PFSK-1 (cell line): ENCODE data around the gene DGKG.

ENCODE experiments used
- POLR2AphosphoS5 ChIP-seq: IDR thresholded peaks from 2 replicates; pipeline ENCODE4 v1.6.1; 2012; ENCODE audit warnings: low read depth, mild to moderate bottlenecking, control low read depth, low read length, moderate library complexity
- TF ChIP-seq, protein P1 (sequence below), 2 experiments: IDR thresholded peaks; 2 replicates each; pipeline versions ENCODE4 v1.6.1 to v1.8.0; 2011 to 2012; ENCODE audit warnings: low read depth in 2 of 2, low read length in 2 of 2, control low read depth in 1 of 2, inconsistent platforms in 1 of 2, mild to moderate bottlenecking in 1 of 2, moderate library complexity in 1 of 2; ENCODE audit not compliant: insufficient read depth in 1 of 2

DNA sequence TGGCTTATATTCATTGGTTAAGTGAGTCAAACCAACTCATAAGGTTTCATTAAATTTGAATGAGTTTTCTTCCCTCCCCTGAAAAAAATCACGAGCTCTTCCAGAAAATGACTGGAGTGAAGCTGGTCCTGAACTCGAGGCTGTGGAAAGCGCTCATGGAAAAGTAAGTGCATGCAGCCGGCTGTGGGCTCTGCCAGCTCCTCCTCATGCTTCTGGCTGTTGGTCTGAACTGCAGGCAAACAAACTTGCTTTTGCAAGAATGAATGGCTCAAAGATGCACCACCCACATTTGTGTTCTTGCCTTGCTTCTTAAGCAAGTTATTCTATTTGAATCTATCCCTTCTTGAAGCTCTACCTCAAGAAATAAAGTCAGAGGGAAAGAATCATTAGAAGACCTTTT, 259.3 kb downstream of the DGKG start:
- TF ChIP-seq, protein P1, sequence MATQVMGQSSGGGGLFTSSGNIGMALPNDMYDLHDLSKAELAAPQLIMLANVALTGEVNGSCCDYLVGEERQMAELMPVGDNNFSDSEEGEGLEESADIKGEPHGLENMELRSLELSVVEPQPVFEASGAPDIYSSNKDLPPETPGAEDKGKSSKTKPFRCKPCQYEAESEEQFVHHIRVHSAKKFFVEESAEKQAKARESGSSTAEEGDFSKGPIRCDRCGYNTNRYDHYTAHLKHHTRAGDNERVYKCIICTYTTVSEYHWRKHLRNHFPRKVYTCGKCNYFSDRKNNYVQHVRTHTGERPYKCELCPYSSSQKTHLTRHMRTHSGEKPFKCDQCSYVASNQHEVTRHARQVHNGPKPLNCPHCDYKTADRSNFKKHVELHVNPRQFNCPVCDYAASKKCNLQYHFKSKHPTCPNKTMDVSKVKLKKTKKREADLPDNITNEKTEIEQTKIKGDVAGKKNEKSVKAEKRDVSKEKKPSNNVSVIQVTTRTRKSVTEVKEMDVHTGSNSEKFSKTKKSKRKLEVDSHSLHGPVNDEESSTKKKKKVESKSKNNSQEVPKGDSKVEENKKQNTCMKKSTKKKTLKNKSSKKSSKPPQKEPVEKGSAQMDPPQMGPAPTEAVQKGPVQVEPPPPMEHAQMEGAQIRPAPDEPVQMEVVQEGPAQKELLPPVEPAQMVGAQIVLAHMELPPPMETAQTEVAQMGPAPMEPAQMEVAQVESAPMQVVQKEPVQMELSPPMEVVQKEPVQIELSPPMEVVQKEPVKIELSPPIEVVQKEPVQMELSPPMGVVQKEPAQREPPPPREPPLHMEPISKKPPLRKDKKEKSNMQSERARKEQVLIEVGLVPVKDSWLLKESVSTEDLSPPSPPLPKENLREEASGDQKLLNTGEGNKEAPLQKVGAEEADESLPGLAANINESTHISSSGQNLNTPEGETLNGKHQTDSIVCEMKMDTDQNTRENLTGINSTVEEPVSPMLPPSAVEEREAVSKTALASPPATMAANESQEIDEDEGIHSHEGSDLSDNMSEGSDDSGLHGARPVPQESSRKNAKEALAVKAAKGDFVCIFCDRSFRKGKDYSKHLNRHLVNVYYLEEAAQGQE (IDR thresholded peaks at IDR 0.05; ENCODE audit: insufficient read depth in 1 of 2, low read depth in 2 of 2, low read length in 2 of 2), result no peak
- TF ChIP-seq POLR2AphosphoS5, result peak; percentile 49; the same call in 1 of the 2 replicates
